ENCODE measurements around the gene SPSB3. TPM values are rescaled to one million over a fixed set of nuclear protein-coding genes. Genes with fewer than 3 reads are reported as not detected.

The SPSB3 gene
- total and polyA plus RNA-seq, 7 donors, result 34.4 to 98.4 (median 61.4) TPM

GRCh38 chr16:1757714-1758461 lies 24.5 kb downstream of the SPSB3 start:
- DNase-seq, result no peak
- Histone ChIP-seq H3K36me3 (peaks cover 11 to 70% (median 41%) of the 10 kb centered on the region in 4 donors), H3K9me3 (no peaks in the 10 kb centered on the region), H3K27me3 (no peaks in the 10 kb centered on the region), H3K4me3 (no peak overlapping the region), H3K4me1 (no peaks in the 10 kb centered on the region), H3K27ac (no peak overlapping the region)
- intact Hi-C loops (cut with DNase I), result no loop called here
- WGBS, 2 donors, result 26 to 78% methylated on average over 37 of the region's 37 CpGs
- TF ChIP-seq POLR2A (IDR thresholded peaks at IDR 0.05) (no peak), POLR2AphosphoS5 (IDR thresholded peaks at IDR 0.05) (no peak), CTCF (IDR thresholded peaks at IDR 0.05) (no peak), EP300 (IDR thresholded peaks at IDR 0.05) (no peak)

GRCh38 chr16:1754204-1754603 lies 28.2 kb downstream of the SPSB3 start:
- TF ChIP-seq POLR2A (IDR thresholded peaks at IDR 0.05), result no peak
- TF ChIP-seq EP300 (IDR thresholded peaks at IDR 0.05), result no peak
- TF ChIP-seq POLR2AphosphoS5 (IDR thresholded peaks at IDR 0.05), result no peak
- TF ChIP-seq CTCF (IDR thresholded peaks at IDR 0.05), result no peak
- no peaks in the 10 kb centered on the region for H3K27me3 ChIP-seq
- H3K36me3 ChIP-seq, result peaks cover 24 to 75% (median 40%) of the 10 kb centered on the region in 4 donors
- no peaks in the 10 kb centered on the region for H3K4me1 ChIP-seq
- WGBS, 2 donors, result 95 to 96% methylated on average over 12 of the region's 12 CpGs
- no peak for DNase-seq
- no peak overlapping the region for H3K27ac ChIP-seq
- no peaks in the 10 kb centered on the region for H3K9me3 ChIP-seq
- H3K4me3 ChIP-seq, result no peak overlapping the region
- intact Hi-C loops (cut with DNase I), result no loop called here

- WGBS, 2 donors, result 96 to 97% methylated on average over 14 of the region's 14 CpGs
- H3K4me3 ChIP-seq, result no peak overlapping the region
- no peaks in the 10 kb centered on the region for H3K27me3 ChIP-seq
- DNase-seq, result no peak
- intact Hi-C loops (cut with DNase I), result no loop called here
- no peaks in the 10 kb centered on the region for H3K9me3 ChIP-seq
- H3K4me1 ChIP-seq, result no peaks in the 10 kb centered on the region
- H3K27ac ChIP-seq, result no peak overlapping the region
- TF ChIP-seq CTCF (IDR thresholded peaks at IDR 0.05) (no peak), POLR2A (IDR thresholded peaks at IDR 0.05) (no peak), EP300 (IDR thresholded peaks at IDR 0.05) (no peak)
- peaks cover 35 to 79% (median 47%) of the 10 kb centered on the region in 4 donors for H3K36me3 ChIP-seq
Observed at GRCh38 chr16:1752853-1753252, 29.5 kb downstream of the SPSB3 start.

GRCh38 chr16:1751946-1752345 lies 30.4 kb downstream of the SPSB3 start:
- DNase-seq, result no peak
- Histone ChIP-seq H3K27ac (no peak overlapping the region), H3K36me3 (peaks cover 41 to 79% (median 55%) of the 10 kb centered on the region in 4 donors), H3K4me3 (no peak overlapping the region), H3K27me3 (no peaks in the 10 kb centered on the region), H3K4me1 (no peaks in the 10 kb centered on the region), H3K9me3 (no peaks in the 10 kb centered on the region)
- intact Hi-C loops (cut with DNase I), result no loop called here
- TF ChIP-seq EP300 (IDR thresholded peaks at IDR 0.05), result no peak
- no peak for TF ChIP-seq POLR2AphosphoS5 (IDR thresholded peaks at IDR 0.05)
- TF ChIP-seq CTCF (IDR thresholded peaks at IDR 0.05), result no peak
- TF ChIP-seq POLR2A (IDR thresholded peaks at IDR 0.05), result no peak
- 96% methylated on average over 16 of the region's 16 CpGs for WGBS, 2 donors
